Measurements from ENCODE around the gene SLC37A2.

- TF ChIP-seq POLR2A (IDR thresholded peaks at IDR 0.05) (no peak), CTCF (IDR thresholded peaks at IDR 0.05) (no peak)
Observed at GRCh38 chr11:125055107-125055715, 7.9 kb upstream of the SLC37A2 start.
